Measurements from ENCODE around the gene SOX8.

Gene SOX8

DNA sequence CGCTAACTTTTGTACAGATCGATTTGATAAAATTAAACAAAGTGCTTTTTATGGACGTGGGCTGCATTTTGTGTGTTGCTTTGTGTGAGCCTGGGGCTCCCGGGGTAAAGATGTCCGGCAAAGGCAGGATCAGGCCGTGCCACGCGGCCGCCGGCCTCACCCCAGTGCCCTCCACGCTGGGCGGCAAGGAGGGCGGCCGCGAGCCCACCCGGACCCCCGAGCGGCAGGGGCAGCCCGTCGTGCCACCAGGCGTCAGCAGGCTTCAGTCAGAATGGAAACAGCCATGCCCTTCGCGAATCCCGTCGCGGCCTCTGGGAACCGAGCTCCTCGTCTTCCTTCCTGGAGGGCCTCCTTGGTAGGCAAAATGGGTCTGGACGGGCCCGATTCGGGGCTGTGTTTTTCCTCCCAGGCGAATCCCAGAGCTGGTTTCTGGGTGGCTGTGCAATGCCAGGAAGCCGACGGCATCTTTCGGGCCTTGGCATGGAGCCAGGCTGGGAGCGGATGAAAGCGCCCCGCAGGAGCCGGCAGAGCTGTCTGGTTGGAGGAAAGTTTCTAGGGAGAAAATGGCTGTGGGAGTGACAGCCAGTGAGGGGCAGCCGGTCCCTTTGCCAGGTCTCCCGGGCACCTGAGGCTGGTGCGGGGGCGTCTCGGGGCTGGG is 5.5 kb downstream of the SOX8 start:
- peak; percentile 61 for DNase-seq (ENCODE audit: low read depth, low spot score)

DNA sequence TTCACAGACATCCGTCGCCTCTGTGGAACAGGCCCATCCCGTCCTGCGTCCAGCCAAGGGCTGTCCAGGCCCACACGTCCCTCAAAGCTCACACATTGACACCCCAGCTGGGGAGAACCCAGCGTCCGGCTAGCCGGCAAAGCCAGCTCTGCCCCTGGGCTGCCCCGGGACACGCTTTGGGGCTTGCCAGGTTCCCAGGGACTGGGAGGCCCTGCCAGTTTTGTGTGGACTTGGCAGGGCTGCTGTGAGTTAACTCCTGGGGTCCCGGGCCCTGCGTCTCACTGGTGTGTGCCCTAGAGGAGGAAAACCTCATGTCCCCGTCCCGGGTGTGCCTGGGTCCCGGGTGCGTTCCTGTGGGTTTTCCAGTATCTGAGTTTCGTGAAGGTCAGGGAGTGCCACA is 6.3 kb downstream of the SOX8 start:
- peak; percentile 50 for DNase-seq (ENCODE audit: low read depth, low spot score)

DNA sequence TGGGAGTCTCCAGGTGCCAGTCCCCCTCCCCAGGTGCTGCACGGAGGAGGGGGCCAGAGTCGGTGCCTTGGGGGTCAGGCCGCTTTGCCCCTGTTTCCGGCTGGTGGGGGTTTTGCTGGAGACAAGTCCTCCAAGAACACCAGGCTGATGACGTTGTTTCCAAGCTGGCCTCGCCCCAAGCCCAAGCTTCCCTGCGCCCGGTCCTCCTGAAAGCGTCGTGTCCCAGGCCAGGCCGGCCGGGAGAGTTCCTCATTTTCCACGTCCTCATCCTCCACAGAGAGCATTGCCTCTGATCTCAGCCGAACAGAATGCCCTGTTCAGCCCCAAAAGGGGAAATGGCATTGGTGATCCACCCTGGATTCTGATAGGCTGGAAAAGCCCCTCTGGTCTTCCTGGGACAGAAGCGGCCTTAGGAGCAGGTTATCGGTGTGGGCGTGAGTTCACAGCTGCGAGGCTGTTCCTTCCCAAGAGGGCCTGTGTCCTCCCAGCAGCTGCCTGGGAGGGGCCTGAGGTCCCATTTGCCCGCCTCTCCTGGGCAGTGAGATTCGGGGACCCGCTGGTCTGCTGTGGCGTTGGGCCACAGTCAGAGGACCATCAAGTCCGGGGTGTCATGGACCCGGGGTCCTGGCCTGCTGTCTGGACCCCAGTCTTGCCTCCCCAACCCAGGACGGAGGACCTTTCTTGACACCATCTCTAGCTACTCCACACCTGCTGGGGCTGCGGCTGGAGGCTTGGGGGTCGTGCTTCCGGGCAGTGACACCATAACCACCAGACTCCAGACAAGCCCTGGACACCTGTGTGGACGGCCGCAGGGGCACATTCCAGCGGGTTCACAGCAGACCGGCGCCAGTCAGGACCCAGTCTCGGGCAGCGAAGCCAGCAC is 7.1 kb downstream of the SOX8 start:
- DNase-seq (ENCODE audit: low read depth, low spot score), result no peak

DNA sequence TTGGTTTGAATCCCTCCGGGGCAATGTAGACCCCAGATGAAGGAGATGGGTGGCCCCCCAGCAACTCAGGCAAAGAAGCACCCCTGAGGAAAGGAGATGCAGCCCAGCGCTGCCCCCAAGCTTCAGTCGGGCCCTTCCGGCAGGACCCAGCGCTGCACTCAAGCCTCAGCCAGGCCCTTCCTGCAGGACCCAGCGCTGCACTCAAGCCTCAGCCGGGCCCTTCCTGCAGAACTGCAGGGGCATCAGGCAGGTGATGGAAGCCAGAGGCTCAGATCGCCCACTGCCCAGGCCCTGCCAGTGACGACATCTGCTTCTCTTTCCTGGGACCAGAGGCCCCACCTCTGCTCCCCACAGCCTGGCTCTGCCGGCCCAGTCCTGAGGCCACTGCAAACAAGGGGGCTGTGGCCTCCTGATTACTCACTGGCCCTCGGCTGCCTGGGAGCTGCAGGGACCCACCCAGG is 7.8 kb downstream of the SOX8 start:
- no peak for DNase-seq (ENCODE audit: low read depth, low spot score)

DNA sequence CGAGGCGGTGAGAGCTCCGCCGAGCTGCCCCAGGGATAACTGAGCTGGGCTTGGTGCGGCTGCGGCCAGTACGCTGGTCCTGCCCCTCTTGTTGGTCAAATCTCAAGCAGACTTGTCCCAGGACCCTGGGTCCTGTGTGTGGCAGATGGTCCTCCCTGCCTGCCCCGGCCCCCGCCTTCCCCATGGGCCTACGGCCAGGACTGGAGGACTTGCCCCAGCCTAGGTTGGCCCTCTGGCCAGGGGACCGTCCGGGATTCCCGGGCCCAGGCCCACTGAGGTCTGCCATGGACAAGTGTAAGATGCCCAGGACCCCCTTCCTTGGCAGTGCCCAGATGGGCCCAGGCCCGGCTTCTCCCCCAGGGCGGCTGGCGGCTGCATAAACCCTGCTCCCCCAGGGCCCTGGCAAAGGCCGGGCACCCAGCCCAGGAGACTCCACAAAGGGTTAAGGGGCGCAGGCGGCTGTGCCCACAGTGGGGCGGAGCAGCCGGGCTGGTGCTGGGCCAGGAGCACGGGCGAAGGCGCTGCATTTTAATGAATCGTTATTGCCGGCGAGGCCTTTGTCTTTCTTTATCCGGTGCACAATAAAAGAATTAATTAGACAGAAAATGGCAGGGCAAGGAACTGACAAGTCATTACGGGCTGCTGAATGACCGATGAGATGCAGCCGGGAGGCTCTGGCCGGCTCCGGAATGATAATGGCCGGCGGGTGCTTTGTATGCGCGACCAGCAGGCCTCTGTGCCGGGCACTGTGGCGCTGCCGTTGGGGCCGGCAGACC is 9.1 kb downstream of the SOX8 start:
- peak; percentile 72 for DNase-seq (ENCODE audit: low read depth, low spot score)

DNA sequence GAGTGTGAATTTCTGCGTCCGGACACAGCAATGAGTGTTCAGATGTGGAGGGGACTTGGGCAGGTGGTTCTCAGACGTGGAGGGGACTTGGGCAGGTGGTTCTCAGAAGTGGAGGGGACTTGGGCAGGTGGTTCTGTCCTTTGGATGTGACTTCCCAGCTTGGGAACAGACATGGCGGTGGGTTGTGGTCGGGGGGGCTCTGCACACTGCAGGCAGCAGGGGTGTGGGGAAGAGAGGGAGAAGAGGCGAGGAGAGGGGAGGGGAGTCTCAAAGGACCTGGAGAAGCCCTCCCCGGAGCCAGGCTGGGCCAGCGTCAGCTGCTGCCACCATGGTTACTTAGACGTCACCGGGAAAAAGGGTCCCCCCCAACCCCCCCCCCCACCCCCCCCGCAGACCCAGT is 9.8 kb downstream of the SOX8 start:
- no peak for DNase-seq (ENCODE audit: low read depth, low spot score)

DNA sequence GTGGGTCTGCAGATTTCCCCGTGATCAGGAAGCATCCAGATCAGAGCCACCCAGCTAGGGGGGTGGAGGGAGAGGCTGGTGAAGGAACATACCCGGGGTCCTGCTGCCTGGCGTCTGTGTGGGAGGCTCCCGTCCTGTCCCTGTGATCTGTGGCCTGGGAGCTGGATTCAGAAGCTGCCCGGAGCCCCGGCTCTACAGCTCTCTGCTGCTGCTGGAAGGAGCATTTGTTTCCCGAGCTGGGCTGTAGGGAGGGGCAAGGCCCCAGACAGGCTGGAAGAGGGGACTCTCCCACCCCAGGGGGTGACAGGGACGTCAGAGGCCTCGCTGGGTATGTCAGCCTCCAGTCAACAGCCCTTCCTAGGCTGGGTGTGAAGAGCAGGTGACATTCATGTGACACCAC is 10.2 kb downstream of the SOX8 start:
- no peak for DNase-seq (ENCODE audit: low read depth, low spot score)

DNA sequence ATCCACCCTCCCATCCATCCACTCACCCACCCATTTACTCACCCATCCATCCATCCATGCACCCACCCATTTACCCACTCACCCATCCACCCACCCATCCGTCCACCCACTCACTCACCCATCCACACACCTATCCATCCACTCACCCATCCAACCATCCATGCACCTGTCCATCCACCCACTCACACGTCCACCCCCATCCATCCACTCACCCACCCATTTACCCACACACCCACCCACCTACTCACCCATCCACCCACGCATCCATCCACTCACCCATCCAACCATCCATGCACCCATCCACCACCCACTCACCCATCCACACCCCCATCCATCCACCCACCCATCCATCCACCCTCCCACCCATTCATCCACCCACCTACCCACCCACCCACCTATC is 12.2 kb downstream of the SOX8 start:
- no peak for DNase-seq (ENCODE audit: low read depth, low spot score)

DNA sequence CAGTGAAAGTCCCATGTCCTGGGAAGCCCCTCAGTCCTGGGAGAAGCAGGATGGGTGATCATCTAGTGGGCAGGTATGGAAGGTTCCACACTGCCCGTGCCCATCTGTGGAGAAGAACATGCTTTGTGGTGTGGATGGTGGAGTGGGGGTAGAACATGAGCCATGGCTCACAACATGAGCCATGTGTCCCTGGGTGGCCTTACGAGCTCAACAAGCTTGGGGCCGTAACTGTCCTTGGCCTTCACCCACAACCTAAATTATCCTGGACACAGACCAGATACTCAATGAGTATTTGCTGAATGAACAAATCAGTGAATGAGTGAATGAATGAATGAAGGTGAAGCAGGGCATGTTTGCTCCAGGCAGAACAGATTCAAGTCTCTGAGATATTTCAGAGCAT is 13.5 kb downstream of the SOX8 start:
- DNase-seq (ENCODE audit: low read depth, low spot score), result peak; percentile 76

DNA sequence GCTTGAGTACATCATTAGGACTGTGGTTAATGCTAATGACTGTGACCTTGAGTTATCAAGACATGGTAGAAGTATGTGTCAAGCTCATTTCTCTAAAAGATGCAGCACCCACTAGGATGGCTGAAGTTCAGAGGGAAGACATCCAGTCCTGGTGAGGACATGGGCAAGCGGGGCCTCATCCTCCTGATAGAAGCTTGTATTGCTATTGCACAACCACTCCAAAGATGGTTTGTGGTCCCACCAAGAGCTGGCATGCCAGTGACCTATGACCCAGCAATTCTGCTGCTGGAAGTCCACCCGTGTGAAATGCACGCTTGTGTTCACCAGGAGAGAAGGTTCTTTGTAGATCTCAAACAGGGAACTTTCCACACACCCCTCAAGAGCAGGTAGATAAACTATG is 14.2 kb downstream of the SOX8 start:
- DNase-seq (ENCODE audit: low read depth, low spot score), result no peak

DNA sequence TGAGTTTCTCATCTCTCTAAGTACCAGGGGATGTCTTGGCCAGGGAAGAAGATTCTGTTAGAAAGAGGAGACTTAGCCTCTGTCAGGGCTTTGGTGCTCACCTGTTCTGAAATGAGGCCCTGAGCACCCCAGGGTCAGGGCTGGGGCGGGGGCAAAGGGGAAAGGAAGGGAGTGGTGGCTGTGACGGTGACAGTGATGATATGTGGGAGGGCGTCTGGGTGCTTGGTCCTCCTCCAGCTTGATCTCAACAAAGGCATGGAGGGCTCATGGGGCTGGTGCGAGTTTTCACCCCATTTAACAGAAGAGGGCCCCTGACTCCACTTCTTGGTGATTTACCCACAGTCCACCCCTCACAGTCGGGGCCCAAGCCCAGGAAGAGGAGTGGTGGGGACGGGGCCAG is 15.1 kb downstream of the SOX8 start:
- no peak for DNase-seq (ENCODE audit: low read depth, low spot score)

DNA sequence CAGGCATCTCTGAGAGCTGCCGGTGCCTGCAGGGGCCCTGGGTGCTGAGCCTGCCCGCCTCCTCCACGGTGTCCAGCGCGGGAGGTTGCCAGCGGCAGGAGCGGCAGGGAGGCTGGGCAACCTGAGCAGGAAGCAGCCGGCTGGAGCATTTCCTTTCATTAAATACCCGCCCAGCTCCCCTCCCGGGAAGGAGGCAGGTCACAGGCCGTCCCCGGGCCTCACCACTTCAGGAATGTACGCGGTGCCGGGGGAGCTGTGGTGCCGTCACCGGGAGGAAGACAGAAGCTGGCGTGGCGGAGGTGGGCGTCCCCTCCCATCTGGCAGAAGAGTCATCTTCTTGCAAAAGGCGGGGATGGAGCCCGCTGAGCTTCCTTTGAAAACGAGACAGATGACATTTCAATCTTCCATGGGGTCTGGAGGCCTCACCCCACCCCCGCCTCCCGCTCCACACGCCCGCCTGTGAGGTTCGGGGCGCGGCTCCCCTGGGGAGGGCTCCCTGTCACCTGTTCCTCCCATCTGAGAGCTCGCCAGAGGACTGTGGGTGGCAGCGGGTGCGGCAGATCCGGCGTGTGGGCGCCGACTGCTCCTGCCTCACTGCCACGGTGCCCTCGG is 16.0 kb downstream of the SOX8 start:
- DNase-seq (ENCODE audit: low read depth, low spot score), result peak; percentile 50

DNA sequence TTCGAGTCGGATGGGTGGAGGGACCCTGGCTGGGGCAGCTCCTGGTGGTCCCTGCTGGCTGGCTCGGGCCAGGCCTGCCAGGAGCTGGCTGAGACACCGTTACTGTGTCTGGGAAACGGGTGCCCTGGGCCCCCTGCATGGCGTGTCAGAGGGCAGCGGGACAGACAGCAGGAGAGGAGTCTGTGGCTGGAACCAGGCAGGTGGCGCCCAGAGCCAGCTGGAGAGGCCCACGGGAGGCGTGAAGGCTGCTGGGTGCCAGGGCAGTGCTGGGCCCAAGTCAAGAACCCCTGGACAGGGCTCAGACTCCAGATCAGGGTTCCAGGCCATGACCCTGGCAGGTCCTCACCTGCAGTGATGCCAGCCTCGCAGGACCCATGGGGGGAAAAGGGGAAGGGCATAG is 16.6 kb downstream of the SOX8 start:
- no peak for DNase-seq (ENCODE audit: low read depth, low spot score)

DNA sequence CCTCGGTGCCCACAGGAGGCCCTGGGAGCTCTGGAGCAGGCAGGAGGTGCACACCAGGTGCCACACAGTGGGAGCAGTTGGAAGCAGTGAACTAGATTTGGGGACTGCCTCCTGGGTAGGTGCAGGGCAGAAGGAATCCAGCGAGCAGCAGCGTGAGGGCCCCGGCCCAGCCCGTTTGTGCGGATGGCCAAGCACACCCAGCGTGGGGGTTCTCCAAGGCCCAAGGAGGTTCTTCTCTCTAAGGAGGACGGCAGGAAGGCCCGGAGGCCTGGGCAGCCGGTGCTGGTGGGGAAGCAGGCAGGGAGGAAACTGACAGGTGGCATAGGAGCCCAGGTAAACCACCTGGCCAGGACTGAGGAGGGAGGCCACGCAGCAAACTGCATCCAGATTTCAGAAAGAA is 17.0 kb downstream of the SOX8 start:
- DNase-seq (ENCODE audit: low read depth, low spot score), result no peak

DNA sequence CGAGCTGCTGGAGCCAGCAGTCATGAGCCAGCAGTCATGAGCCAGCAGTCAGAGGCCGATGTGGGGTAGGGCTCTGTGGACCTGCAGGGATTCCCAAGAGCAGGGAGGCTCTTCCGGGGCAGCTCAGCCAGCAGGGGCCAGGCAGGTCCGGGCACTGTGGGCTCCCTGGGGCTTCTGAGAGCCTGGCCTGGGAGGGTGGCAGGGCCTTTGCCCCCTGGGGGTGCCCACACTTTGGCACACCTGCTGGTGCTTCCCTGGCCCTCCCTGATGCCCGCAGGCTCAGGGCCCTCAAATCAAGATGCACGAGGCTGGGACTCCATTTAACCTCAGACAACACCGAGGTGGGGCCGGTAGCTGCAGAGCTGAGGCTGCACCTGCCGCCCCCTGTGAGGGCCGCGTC is 18.1 kb downstream of the SOX8 start:
- no peak for DNase-seq (ENCODE audit: low read depth, low spot score)

DNA sequence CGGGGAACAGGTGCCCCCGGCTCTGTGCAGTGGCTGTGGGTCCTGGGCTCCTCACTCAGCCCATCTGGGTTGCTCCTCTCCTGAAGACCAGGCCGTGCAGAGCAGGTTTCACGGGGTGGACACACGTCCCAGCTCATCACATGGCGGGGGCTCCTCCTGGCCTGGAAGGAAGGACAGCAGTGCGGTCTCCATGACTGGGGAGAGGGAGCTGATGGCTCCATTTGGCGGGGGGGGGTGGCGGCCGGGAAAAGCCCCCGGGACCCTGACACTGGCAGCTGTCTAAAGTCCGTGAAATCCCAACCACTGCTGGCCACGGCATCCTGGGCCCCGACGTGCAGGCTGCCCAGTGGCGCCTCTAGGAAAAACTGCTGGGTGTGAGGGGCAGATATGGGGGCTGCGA is 19.0 kb downstream of the SOX8 start:
- DNase-seq (ENCODE audit: low read depth, low spot score), result no peak

DNA sequence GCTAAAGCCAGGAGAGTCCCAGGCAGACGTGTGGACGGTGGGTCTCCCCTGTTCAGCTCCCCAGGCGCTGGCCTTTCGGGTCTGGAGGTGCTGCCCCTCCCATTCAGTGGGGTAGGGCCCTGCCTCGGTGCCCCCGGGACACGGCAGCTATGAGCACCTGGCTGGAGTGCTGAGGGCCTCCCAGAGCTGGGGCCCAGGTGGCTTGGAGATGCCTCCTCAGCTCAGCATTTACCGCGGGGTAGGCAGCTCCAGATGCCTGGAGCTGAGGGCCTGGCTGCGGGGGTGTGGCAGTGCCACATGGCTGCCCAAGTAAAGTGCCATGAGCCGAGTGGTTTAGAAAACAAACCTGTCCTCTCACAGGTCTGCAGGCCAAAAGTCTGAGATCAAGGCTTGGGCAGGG is 19.5 kb downstream of the SOX8 start:
- DNase-seq (ENCODE audit: low read depth, low spot score), result no peak

DNA sequence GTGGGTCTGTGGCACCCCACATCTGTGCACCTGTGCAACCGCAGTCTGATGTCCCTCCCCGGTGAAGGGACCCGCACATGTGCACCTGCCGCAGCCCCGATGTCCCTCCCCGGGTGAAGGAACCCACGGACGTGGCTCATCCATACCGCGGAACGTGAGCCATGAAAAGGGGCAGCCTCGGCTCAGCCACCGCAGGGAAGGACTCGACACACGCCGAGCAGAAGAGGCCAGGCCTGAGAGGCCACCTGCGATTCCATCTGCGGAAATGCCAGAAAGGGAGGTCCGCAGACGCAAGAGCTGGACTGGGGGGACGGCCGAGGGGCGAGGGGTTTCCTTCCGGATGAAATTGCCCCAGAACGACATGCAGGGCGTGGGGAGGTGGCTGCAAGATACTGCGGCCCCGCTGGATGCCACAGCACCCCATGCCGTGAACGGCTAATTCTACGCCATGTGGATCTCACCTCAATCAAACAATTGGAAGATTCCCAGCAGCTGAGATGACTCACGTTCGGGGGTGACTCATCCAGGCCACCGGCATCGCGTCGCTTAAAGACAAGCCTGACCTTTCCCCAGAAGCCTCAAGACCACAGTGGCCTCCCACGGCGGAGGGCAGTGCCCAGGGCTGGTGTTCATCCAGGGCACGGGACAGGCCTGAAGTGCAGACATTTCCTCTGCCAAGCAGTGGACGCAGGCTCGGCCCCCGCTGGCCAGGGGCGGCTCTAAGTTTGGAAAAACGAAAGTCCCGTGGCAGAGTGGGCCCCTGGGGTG is 21.0 kb downstream of the SOX8 start:
- DNase-seq (ENCODE audit: low read depth, low spot score), result peak; percentile 94

DNA sequence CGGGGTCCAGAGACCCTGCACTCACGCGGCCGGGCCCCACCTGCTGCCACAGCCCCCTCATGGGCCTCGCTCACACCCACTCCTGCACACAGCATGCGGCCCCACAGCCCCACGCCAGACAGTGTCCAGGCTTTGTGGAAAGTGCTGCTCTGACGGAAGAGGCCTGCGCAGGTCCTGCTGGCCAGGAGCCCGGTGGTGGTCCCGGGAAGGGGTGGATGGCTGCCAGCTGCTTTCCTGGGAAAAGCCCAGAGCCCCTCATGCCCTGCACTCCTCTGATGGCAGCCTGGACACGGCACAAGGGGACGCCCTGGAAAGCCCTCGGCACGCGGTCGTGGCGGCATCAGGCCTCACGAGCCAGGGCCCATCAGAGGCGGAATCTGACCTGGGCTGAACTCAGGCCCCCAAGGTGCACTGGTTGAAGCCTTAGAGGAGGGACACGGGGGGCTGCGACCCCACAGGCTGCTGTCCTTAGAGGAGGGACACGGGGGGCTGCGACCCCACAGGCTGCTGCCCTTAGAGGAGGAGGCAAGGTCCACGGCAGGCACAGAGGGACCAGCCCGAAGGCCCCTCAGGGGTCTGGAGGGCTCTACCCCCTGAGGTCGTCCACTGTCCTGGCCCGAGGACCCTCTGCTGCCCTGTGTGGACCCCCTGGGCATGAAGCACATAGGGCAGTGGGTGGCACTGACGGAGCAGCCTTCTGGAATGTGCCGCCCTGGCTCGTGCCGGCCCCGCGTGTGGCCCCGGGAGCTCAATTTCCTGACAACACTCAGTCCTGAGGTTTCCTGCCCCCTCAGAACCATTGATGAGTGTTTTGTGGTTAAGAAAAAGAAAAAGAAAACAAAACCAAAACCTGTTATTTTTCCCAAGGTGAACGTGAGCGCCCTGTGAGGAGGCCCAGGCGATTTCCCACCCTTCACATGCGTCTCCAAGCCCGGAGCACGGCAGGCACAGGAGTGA is 22.1 kb downstream of the SOX8 start:
- DNase-seq (ENCODE audit: low read depth, low spot score), result peak; percentile 69

DNA sequence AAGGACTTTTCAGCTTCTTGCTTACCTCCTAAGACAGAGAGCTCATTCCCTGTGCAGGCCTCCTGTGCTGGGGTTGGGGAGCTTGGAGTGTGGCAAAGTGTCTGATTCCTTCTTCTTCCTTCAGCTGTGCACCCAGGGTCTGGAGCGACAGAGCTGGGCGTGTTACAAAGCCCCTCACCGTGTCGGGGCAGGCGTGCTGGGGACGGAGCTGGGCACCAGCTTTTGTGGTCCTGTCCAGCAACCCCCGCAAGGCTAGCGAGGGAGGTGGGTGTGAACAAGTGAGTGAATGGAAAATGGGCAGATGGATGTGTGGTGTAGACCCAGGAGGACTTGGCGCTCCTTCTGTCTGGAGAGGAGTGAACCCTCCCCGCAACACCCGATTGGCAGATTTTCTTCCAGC is 23.7 kb downstream of the SOX8 start:
- no peak for DNase-seq (ENCODE audit: low read depth, low spot score)
